GM12875 (cell line): Measurements from ENCODE around the gene MMP12.
"Not testable (repeated sequence)": the region's sequence is repeated elsewhere in the genome, so short reads cannot be mapped to it uniquely, and the experiment has no call there.

ENCODE experiments used
- H3K4me3 ChIP-seq: one replicate; pipeline ENCODE4 v1.5.1; 2011; ENCODE audit warnings: low read depth, low read length, control low read depth
- CTCF ChIP-seq: IDR thresholded peaks from 2 replicates; pipeline ENCODE4 v1.5.1; 2011; ENCODE audit warnings: low read depth, mild to moderate bottlenecking, control low read depth, inconsistent platforms, low read length, moderate library complexity, borderline replicate concordance; ENCODE audit not compliant: insufficient read depth

Gene MMP12

DNA sequence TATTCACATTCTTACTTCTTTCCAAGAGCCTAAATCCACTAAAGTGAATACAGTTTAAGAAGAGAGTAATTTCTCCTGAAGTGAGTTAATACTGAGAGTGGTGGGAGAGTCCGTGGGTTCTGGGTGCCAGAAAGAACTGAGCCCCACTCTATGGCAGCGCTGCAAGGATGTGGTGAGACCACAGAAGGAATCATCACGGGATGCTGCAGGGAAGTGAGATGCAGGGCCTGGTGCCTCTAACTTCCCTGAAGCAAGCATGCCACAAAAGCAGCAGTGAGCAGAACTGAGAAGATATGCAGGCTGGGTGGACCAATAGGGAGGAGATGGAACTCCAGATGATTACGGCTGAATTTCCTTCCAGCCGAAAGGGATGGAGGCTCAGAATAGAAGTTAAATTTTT is 5.0 kb upstream of the MMP12 start:
- no peak for TF ChIP-seq CTCF
- H3K4me3 ChIP-seq: no peak overlapping the region

- TF ChIP-seq CTCF: no peak
Observed at GRCh38 chr11:102878595-102878994, 3.8 kb upstream of the MMP12 start.

DNA sequence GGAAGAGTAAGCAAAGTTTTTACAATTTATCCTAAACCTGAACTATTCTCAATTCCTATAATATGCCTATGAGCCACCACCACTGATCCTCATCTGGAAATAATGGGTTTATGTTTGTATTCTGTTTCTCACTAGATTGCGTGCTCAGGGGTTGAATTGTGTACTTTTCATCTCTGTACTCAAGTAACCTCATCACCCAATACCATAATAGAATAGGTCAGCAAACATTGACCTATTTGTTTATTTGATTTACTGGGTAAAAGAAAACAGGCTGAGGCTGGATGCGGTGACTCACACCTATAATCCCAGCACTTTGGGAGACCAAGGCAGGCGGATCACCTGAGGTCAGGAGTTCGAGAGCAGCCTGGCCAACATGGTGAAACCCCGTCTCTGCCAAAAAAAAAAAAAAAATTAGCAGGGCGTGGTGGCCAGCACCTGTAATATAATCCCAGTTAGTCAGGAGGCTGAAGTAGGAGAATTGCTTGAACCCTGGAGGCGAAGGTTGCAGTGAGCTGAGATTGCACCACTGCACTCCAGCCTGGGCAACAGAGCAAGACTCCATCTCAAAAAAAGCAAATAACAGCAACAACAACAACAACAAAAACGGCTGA is 5.3 kb downstream of the MMP12 start:
- not testable (repeated sequence) for H3K4me3 ChIP-seq

More at GRCh38 chr11:102878595-102878994, 3.8 kb upstream of the MMP12 start:
- no peak overlapping the region for H3K4me3 ChIP-seq

DNA sequence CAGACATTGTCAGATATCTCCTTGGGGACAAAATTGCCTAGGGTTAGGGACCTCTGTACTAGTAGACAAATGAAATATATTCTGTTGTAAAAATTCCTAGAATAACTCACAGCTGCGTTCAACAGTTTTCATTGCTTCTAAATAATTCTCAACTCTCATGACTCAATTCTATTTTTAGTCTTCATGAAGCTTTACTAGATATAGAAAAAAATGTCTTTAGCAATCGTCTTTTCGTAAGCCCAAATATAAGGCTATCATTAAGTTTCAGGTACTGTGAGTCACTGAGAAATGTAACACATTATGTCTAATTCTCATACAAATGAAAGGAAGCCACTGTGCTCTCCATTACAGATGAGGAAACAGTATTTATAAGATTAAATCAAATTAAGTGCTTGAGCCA is 6.4 kb downstream of the MMP12 start:
- TF ChIP-seq CTCF: no peak
- H3K4me3 ChIP-seq: no peak overlapping the region

DNA sequence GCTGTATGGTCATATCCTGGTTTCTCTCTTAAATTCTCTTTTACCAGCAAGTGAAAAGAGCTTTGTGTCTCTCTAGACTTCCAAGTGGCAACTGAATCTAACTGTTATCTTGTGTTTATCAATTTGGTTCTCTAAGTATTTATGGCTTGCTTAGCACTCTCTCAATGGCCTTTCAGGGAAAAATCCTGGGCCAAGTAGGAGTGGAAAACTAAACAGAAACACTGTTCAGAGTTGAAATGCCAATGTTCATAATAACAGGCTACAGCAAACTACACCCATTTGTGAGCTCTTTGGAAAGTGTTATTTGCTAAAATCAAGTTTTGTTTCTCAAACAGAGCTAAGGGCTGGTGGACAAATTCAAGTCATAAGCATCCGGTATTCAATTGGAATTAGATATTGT is 10.1 kb downstream of the MMP12 start:
- TF ChIP-seq CTCF: no peak
- H3K4me3 ChIP-seq: no peak overlapping the region

DNA sequence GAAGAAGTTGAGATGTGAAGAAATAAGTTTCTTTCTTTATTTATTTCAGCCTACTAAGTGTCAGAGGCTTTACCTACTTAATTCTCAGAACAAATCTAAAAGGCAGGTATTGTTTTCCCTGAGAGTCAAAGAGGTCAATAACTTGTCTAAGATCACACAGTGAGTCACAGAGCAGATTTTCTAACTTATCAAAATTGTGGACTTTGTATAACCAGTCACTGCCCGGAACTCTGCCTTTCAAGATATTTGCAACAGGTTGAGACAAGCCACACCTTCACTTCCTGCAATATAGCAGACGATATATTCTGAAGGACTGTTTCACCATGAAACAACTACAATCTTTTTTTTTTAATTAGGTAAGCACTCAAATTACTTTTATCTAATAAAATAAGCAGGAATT is 20.8 kb downstream of the MMP12 start:
- TF ChIP-seq CTCF: no peak
- no peak overlapping the region for H3K4me3 ChIP-seq

DNA sequence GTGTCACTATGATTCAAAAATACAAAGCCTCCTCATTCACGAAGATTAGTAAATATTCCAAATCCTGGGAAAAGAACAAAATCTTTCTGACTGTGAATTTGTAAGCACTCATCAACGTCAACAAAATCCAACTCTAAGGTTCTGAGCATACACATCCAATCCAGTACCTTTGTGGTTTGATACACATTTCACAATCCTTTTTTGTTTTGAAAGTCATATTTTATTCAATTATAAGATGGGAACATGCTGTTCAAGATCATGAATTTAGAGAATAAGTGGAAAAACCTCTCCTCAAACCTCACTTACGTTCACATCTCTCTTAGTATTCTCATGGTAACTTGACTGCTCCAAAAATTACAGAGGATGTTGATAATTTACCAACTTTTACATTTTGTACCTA is 21.7 kb downstream of the MMP12 start:
- no peak for TF ChIP-seq CTCF
- no peak overlapping the region for H3K4me3 ChIP-seq
